GM13977 (cell line): Measurements from ENCODE around the gene PHC1.

Source experiments
- DNase-seq: peaks from one replicate; pipeline ENCODE4 v3.0.0; 2012; ENCODE audit warnings: low spot score
- CTCF ChIP-seq: IDR thresholded peaks from 2 replicates; pipeline ENCODE4 v1.5.1; 2012; ENCODE audit warnings: mild to moderate bottlenecking, control low read depth; ENCODE audit not compliant: insufficient read depth; ENCODE audit errors: extremely low read depth, missing control alignments
- in situ Hi-C: fragments of 300-500 bp; cut with MboI; formaldehyde crosslinking; loops from one replicate; pipeline ENCODE4 v1.12.0; 2022; ENCODE audit warnings: low sequenced_read_pairs, low pct_unique_long_range_greater_than_20kb, mixed read lengths, inconsistent platforms; ENCODE audit not compliant: unreplicated experiment

PHC1 gene

GRCh38 chr12:8970432-8970831 lies 56.1 kb downstream of the PHC1 start:
- TF ChIP-seq CTCF, result no peak
- DNase-seq, result no peak
- in situ Hi-C loops, result no loop called here

GRCh38 chr12:8980137-8980536 lies 65.8 kb downstream of the PHC1 start:
- DNase-seq, result no peak
- in situ Hi-C loops, result no loop called here
- no peak for TF ChIP-seq CTCF

GRCh38 chr12:8985213-8985754 lies 71.0 kb downstream of the PHC1 start:
- DNase-seq, result no peak
- no peak for TF ChIP-seq CTCF
- in situ Hi-C loops, result no loop called here

GRCh38 chr12:8987163-8987562 lies 72.9 kb downstream of the PHC1 start:
- TF ChIP-seq CTCF, result no peak
- in situ Hi-C loops, result no loop called here
- DNase-seq, result no peak

GRCh38 chr12:8987685-8988084 lies 73.4 kb downstream of the PHC1 start:
- in situ Hi-C loops, result no loop called here
- TF ChIP-seq CTCF, result no peak

GRCh38 chr12:8989413-8989812 lies 75.1 kb downstream of the PHC1 start, which contains the start of gene KLRG1:
TSS of gene KLRG1 (plus strand) at chr12:8989546. CDS start at chr12:8989636, 90 bp downstream.
- in situ Hi-C loops, result no loop called here
- no peak for DNase-seq
- no peak for TF ChIP-seq CTCF

More at GRCh38 chr12:8987685-8988084, 73.4 kb downstream of the PHC1 start:
- DNase-seq, result no peak
